Kasumi-1 (cell line): ENCODE results near the gene KIF13A.
"Not testable (repeated sequence)": the region's sequence is repeated elsewhere in the genome, so short reads cannot be mapped to it uniquely, and the experiment has no call there.

ENCODE experiments used
- DNase-seq, 2 experiments: peaks; one replicate each; lab custom pipeline; 2025; lab: John Stamatoyannopoulos, UW

The KIF13A gene

GRCh38 chr6:17845598-17845997 lies 141.8 kb downstream of the KIF13A start:
- DNase-seq = no peak

- not testable (repeated sequence) for DNase-seq
These were observed 142.5 kb downstream of the KIF13A start for GRCh38 chr6:17844967-17845366.

- no peak for DNase-seq
These were observed 144.3 kb downstream of the KIF13A start for GRCh38 chr6:17842934-17843821.

GRCh38 chr6:17842014-17842776 lies 145.2 kb downstream of the KIF13A start:
- no peak for DNase-seq

DNA sequence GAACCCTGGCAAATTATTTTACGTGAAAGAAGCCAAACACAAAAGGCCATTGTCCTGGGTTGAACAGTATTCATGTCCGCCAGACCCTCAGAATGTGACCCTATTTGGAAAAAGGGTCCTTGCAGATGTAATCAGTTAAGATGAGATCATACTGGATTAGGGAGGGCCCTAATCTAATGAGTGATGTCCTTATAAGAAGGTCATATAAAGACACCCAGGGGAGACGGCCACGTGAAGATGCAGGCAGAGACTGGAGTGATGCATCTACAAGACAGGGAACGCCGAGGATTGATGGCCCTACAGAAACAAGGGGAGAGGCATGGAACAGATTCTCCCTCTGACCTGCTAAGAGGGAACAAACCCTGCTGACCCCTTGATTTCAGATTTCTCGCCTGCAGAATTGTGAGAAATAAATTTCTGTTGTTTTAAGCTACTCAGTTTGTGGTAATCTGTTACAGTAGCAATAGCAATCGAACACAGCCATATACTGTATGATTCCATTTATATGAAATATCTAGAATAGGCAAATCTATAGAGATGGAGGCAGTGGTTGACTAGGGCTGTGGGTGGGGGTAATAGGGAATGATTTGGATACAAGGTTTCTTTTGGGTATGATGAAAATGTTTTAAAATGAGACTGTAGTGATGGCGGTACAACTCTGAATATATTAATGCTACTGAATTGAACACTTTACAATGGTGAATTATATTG lies 147.8 kb downstream of the KIF13A start:
- DNase-seq = no peak

GRCh38 chr6:17836293-17836692 lies 151.1 kb downstream of the KIF13A start:
- DNase-seq = no peak

DNA sequence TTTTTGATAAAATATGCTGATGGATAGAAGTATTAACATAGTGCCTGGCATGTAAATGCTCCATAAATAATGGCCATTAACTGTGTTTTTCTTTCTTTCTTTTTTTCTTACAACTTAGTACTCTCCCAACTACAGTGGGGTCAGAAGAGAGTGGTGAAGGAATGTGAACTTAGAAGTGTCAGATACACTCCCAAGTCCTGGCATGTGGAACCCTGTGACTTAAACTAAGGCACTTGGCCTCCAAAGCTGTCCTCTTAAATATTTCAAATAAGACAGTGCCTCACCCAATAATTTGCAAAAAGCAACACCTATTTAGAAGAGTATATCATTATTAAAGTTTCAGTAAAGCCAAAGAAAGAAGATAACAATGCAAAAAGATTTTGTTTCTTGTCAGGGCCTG lies 151.7 kb downstream of the KIF13A start:
- DNase-seq = no peak

DNA sequence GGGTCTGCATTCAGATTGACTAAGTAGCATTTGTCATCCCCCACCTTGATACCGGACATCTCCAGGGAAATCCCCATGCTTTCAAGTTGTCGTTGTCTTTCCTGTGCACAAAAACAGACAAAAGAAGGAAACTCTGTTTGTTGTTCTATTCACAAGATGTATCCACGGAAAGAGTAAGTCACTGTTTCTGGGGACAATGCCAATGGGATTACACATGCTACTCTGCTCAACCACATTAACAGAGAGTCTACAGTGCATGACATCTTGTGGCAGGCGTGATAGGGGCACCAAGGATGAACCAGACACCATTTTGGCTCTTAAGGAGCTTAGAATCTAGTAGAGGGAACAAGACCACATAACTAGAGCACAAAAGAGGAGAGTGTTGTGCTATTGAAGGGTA lies 156.3 kb downstream of the KIF13A start:
- no peak for DNase-seq

- no peak for DNase-seq
These were observed 157.5 kb downstream of the KIF13A start for GRCh38 chr6:17829905-17830304.

- DNase-seq = no peak
These were observed 159.3 kb downstream of the KIF13A start for GRCh38 chr6:17828149-17828548.

- DNase-seq = no peak
These were observed 161.1 kb downstream of the KIF13A start for GRCh38 chr6:17826301-17826700.

DNA sequence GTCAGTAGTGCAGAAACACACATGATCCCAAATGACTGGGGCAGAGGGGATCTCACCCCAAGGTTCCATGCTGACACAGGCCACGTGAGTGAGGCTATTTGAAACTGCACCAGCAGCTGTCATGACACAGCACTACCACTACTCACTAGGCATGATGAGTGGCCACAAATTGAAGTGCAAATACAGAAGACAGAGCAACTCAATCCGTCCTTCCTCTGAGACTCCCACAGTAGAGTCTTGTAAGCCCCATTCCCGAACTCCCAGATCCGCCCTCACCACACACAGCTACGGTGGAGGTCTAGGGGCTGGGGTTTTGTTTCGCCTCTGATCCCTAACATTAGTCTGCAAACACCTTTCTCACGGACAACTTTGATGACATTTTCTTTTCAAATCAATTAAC lies 167.4 kb downstream of the KIF13A start:
- no peak for DNase-seq

DNA sequence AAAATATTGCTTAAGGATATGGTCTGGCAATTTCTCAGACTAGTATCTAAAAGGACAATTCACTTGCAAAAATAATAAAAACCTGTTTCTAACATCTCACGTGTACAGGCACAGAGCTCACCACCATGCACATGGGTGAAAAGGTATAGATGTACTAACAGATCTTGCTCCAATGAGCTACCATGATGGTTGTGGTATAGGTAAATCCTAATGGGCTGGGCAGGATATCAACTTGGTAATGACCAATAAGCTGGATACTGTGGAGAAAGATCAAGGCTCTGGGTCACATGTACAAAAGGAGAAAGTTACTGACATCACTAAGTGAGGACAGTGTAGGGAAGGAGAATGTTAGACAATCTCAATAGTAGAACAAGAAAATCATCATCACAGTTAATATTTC lies 169.7 kb downstream of the KIF13A start:
- no peak for DNase-seq

DNA sequence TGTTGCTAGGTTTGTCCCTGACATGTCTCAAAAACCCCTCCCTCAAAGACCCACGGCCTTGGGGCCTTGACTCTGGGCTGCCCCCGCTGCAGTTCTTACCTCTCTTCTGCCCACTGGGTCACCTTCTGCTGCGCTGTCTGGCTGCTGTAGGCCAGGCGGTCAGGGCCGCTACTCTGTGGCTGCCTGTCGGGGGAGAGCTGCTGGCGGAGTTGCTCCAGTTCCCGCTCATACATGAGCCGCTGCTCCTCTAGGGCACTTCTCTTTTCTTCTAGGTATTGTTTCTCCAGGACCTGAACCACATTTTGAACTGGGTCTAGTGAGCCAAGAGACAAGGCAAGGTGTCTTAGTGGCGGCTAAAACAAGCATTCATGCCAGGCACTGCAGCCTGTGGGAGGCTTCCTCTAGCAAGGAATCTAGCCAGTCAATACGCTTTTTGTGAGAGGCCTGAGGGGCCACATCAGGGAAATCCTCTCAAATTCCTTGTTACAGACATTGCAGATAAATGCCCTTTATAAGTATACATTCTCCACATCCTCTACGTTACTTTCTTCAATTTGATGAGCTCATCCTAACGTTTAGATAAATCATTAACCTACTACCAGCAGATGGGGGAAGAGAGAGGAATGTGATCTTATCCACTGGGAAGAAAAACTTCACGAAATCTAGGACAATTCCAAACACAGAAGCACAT lies 170.4 kb downstream of the KIF13A start:
- DNase-seq = peak in 1 of 2 experiments; percentile 20

DNA sequence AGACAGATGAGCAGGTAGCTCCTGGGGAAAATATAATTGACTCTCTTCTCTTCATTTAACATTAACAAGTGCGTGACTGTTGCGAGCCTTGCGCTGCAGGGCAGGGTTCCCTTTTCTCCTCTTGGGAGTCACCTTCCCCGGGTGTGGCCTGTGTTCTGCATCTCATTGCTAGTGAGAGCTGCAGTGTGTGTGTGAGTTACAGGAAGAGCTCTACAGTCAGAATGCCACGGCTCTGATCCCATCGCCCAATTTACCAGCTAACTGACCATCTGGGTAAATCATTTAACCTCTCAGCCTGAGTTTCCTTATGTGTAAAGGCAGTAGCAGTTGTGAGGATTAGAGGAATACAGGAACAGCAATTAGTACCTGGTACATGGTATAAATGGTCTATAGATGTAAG lies 173.9 kb downstream of the KIF13A start:
- no peak for DNase-seq

DNA sequence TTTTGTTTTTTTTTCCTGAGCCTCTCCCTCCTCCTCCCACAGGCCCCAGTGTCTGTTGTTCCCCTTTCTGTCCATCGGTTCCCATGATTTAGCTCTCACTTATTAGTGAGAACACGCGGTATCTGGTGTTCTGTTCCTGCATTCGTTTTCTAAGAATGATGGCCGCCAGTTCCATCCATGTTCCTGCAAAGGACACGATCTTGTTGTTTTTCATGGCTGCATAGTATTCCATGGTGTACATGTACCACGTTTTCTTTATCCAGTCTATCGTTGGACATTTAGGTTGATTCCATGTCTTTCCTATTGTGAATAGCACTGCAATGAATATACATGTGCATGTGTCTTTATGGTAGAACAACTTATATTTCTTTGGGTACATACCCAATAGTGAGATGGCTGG lies 175.1 kb downstream of the KIF13A start:
- no peak for DNase-seq

GRCh38 chr6:17808609-17809008 lies 178.8 kb downstream of the KIF13A start:
- no peak for DNase-seq

DNA sequence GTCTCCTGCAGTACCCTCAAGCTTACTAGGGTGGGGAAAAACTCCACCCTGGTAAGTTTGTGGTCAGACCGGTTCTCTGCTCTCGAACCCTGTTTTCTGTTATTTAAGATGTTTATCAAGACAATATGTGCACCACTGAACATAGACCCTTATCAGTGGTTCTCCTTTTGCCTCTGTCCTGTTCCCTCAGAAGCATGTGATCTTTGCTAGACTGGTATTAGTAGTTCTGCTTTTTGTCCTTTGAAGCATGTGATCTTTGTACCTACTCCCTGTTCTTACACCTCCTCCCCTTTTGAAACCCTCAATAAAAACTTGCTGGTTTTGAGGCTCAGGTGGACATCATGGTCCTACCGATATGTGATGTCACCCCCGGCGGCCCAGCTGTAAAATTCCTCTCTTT lies 180.0 kb downstream of the KIF13A start:
- peak; percentile 41 to 47 for DNase-seq

- DNase-seq = no peak
These were observed 184.0 kb downstream of the KIF13A start for GRCh38 chr6:17803409-17803808.

GRCh38 chr6:17798477-17799154 lies 188.8 kb downstream of the KIF13A start:
- DNase-seq = no peak

DNA sequence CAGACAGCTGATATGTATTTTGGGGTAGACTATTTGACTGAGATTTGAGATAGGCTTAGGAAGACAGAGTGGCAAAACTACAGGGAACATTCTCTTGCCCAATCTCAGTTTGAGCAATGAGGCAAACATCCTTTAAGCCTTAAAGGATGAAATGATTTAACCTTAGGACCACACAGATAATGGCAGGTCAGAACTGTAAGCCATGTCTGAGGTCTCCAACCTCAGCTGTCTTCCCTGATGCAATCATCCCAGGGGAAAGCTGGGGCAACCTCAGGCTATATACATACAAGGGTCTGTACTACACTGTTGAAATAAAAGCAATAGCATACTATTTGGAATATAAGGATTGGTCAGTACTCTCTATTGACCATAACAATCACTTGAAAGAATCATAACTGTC lies 196.9 kb downstream of the KIF13A start:
- no peak for DNase-seq
